ENCODE data around the gene SLC44A5.

SLC44A5 gene

DNA sequence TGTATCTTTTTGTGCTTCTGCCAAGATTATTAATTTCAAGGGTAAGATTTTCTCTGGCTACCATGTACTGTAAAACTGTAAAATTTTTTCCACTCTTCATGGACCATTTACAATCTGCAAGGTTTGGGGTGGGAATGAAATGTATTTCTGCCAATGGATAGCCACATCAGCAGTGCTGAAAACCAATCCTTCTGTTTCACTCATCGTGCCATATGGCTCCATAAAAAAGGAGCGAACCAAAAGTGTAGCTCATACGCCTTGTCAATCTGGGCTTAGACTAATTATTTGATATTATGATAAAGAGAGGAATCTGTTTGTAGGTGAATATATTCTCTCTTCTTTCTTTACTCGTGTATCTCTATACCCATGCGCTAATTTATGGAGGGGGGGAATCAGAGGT, 3.0 kb upstream of the SLC44A5 start:
- no peak overlapping the region for H4K91ac ChIP-seq (ENCODE audit: low read depth, low read length, poor library complexity)
- peak overlapping the region; percentile 96 for H2AFZ ChIP-seq (ENCODE audit: low read length)
- no peak overlapping the region for H3K4me2 ChIP-seq (ENCODE audit: insufficient read depth, low read length, poor library complexity, severe bottlenecking)
- H2BK15ac ChIP-seq (ENCODE audit: low read length) = no peak overlapping the region
- no peaks in the 10 kb centered on the region for H3K36me3 ChIP-seq (replicated peaks in 1 of 2; ENCODE audit: control insufficient read depth in 2 of 2, insufficient read depth in 2 of 2, low read length in 2 of 2)
- H2BK5ac ChIP-seq (ENCODE audit: low read length) = no peak overlapping the region
- no peak for DNase-seq (ENCODE audit: low spot score)
- no peak overlapping the region for H2BK12ac ChIP-seq (ENCODE audit: low read length)
- no peak overlapping the region for H3K9ac ChIP-seq (ENCODE audit: low read depth, low read length, poor library complexity)
- H3K14ac ChIP-seq (ENCODE audit: low read length) = no peak overlapping the region
- no peaks in the 10 kb centered on the region for H3K9me3 ChIP-seq (replicated peaks in 1 of 2; ENCODE audit: control insufficient read depth in 2 of 2, insufficient read depth in 1 of 2, low read depth in 1 of 2, low read length in 2 of 2)
- H3K23ac ChIP-seq (ENCODE audit: low read depth, low read length, poor library complexity) = no peak overlapping the region
- no peak overlapping the region for H3K18ac ChIP-seq (ENCODE audit: low read length)
- H3K27ac ChIP-seq (replicated peaks; ENCODE audit: low read length) = no peak overlapping the region
- no peak overlapping the region for H4K8ac ChIP-seq (ENCODE audit: low read depth, low read length)
- peaks cover 1 to 12% of the 10 kb centered on the region in 2 donors for H3K4me1 ChIP-seq (ENCODE audit: control insufficient read depth in 2 of 2, insufficient read depth in 1 of 2, low read depth in 1 of 2, low read length in 2 of 2)
- no peaks in the 10 kb centered on the region for H3K79me1 ChIP-seq (ENCODE audit: low read depth, low read length)
- H2BK120ac ChIP-seq (ENCODE audit: low read depth, low read length) = no peak overlapping the region
- no peak overlapping the region for H2AK5ac ChIP-seq (ENCODE audit: low read depth, low read length)
- WGBS, 2 donors (ENCODE audit: extremely low coverage in 2 of 2, insufficient read length in 2 of 2, insufficient replicate concordance in 1 of 2) = no CpG with 5 or more reads among the region's 5 CpGs
- peak overlapping the region in 1 of 2 donors; percentile 78 for H3K4me3 ChIP-seq (ENCODE audit: low read length in 2 of 2)
- H3K27me3 ChIP-seq (ENCODE audit: control insufficient read depth in 3 of 3, insufficient read depth in 3 of 3, low read depth in 1 of 3, low read length in 3 of 3) = peaks cover 0 to 16% (median 6%) of the 10 kb centered on the region in 3 experiments
- H3K4ac ChIP-seq (ENCODE audit: low read length) = no peak overlapping the region

GRCh38 chr1:75612976-75613375, 2.1 kb upstream of the SLC44A5 start:
- Histone ChIP-seq H2BK120ac (ENCODE audit: low read depth, low read length) (no peak overlapping the region), H3K4me2 (ENCODE audit: insufficient read depth, low read length, poor library complexity, severe bottlenecking) (no peak overlapping the region), H4K8ac (ENCODE audit: low read depth, low read length) (no peak overlapping the region), H2BK5ac (ENCODE audit: low read length) (no peak overlapping the region), H3K79me1 (ENCODE audit: low read depth, low read length) (no peaks in the 10 kb centered on the region), H3K36me3 (replicated peaks in 1 of 2; ENCODE audit: control insufficient read depth in 2 of 2, insufficient read depth in 2 of 2, low read length in 2 of 2) (no peaks in the 10 kb centered on the region), H3K9ac (ENCODE audit: low read depth, low read length, poor library complexity) (no peak overlapping the region), H2AFZ (ENCODE audit: low read length) (no peak overlapping the region), H3K14ac (ENCODE audit: low read length) (no peak overlapping the region), H2BK15ac (ENCODE audit: low read length) (no peak overlapping the region), H3K4me3 (ENCODE audit: low read length in 2 of 2) (no peak overlapping the region), H3K27me3 (ENCODE audit: control insufficient read depth in 3 of 3, insufficient read depth in 3 of 3, low read depth in 1 of 3, low read length in 3 of 3) (peaks cover 0 to 16% (median 6%) of the 10 kb centered on the region in 3 experiments), H3K27ac (replicated peaks; ENCODE audit: low read length) (no peak overlapping the region), H3K4me1 (ENCODE audit: control insufficient read depth in 2 of 2, insufficient read depth in 1 of 2, low read depth in 1 of 2, low read length in 2 of 2) (peaks cover 1 to 12% of the 10 kb centered on the region in 2 donors), H3K4ac (ENCODE audit: low read length) (no peak overlapping the region), H2AK5ac (ENCODE audit: low read depth, low read length) (no peak overlapping the region), H3K9me3 (replicated peaks in 1 of 2; ENCODE audit: control insufficient read depth in 2 of 2, insufficient read depth in 1 of 2, low read depth in 1 of 2, low read length in 2 of 2) (no peaks in the 10 kb centered on the region), H2BK12ac (ENCODE audit: low read length) (no peak overlapping the region), H3K23ac (ENCODE audit: low read depth, low read length, poor library complexity) (no peak overlapping the region), H3K18ac (ENCODE audit: low read length) (no peak overlapping the region), H4K91ac (ENCODE audit: low read depth, low read length, poor library complexity) (no peak overlapping the region)
- DNase-seq (ENCODE audit: low spot score) = no peak
- WGBS, 2 donors (ENCODE audit: extremely low coverage in 2 of 2, insufficient read length in 2 of 2, insufficient replicate concordance in 1 of 2) = no CpG with 5 or more reads among the region's 3 CpGs

DNA sequence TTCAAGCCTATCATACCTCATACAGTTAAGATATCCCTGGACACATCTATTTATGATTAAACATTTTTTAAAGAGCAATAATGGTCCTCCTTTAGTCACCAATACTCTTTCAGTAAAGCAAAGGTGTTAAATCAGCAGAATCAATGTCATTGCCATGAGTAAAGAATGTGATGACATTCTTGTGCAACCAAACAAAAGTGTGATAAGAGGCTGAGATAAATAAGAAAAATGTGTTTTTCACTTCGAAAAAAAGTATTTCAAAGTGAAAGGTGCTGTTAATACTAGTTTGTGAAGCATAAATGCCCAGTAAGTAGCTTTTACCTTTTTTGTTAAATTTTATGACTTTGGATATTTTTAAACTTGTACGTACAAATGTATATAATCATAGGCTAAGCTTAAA, 8.4 kb downstream of the SLC44A5 start:
- Histone ChIP-seq H3K27me3 (ENCODE audit: control insufficient read depth in 3 of 3, insufficient read depth in 3 of 3, low read depth in 1 of 3, low read length in 3 of 3) (no peaks in the 10 kb centered on the region), H3K79me1 (ENCODE audit: low read depth, low read length) (no peaks in the 10 kb centered on the region), H3K4me2 (ENCODE audit: insufficient read depth, low read length, poor library complexity, severe bottlenecking) (no peak overlapping the region), H2BK12ac (ENCODE audit: low read length) (no peak overlapping the region), H3K14ac (ENCODE audit: low read length) (no peak overlapping the region), H4K8ac (ENCODE audit: low read depth, low read length) (no peak overlapping the region), H2AFZ (ENCODE audit: low read length) (no peak overlapping the region), H3K36me3 (replicated peaks in 1 of 2; ENCODE audit: control insufficient read depth in 2 of 2, insufficient read depth in 2 of 2, low read length in 2 of 2) (no peaks in the 10 kb centered on the region), H2BK5ac (ENCODE audit: low read length) (no peak overlapping the region), H3K4me1 (ENCODE audit: control insufficient read depth in 2 of 2, insufficient read depth in 1 of 2, low read depth in 1 of 2, low read length in 2 of 2) (no peaks in the 10 kb centered on the region), H2AK5ac (ENCODE audit: low read depth, low read length) (no peak overlapping the region), H3K23ac (ENCODE audit: low read depth, low read length, poor library complexity) (no peak overlapping the region), H2BK120ac (ENCODE audit: low read depth, low read length) (no peak overlapping the region), H2BK15ac (ENCODE audit: low read length) (no peak overlapping the region), H3K4ac (ENCODE audit: low read length) (no peak overlapping the region), H3K4me3 (ENCODE audit: low read length in 2 of 2) (no peak overlapping the region), H4K91ac (ENCODE audit: low read depth, low read length, poor library complexity) (no peak overlapping the region), H3K9ac (ENCODE audit: low read depth, low read length, poor library complexity) (no peak overlapping the region), H3K9me3 (replicated peaks in 1 of 2; ENCODE audit: control insufficient read depth in 2 of 2, insufficient read depth in 1 of 2, low read depth in 1 of 2, low read length in 2 of 2) (peaks cover 0 to 4% of the 10 kb centered on the region in 2 donors), H3K18ac (ENCODE audit: low read length) (no peak overlapping the region), H3K27ac (replicated peaks; ENCODE audit: low read length) (no peak overlapping the region)
- WGBS, 2 donors (ENCODE audit: extremely low coverage in 2 of 2, insufficient read length in 2 of 2, insufficient replicate concordance in 1 of 2) = no CpG with 5 or more reads among the region's 2 CpGs
- DNase-seq (ENCODE audit: low spot score) = no peak

GRCh38 chr1:75600781-75601180, 10.1 kb downstream of the SLC44A5 start:
- H3K14ac ChIP-seq (ENCODE audit: low read length) = no peak overlapping the region
- no peak overlapping the region for H3K4me3 ChIP-seq (ENCODE audit: low read length in 2 of 2)
- H2BK5ac ChIP-seq (ENCODE audit: low read length) = no peak overlapping the region
- no peak overlapping the region for H3K4ac ChIP-seq (ENCODE audit: low read length)
- no peak overlapping the region for H2BK12ac ChIP-seq (ENCODE audit: low read length)
- H2AFZ ChIP-seq (ENCODE audit: low read length) = no peak overlapping the region
- H3K4me2 ChIP-seq (ENCODE audit: insufficient read depth, low read length, poor library complexity, severe bottlenecking) = no peak overlapping the region
- DNase-seq (ENCODE audit: low spot score) = no peak
- no peak overlapping the region for H4K8ac ChIP-seq (ENCODE audit: low read depth, low read length)
- no peak overlapping the region for H3K9ac ChIP-seq (ENCODE audit: low read depth, low read length, poor library complexity)
- no peak overlapping the region for H3K27ac ChIP-seq (replicated peaks; ENCODE audit: low read length)
- no peaks in the 10 kb centered on the region for H3K36me3 ChIP-seq (replicated peaks in 1 of 2; ENCODE audit: control insufficient read depth in 2 of 2, insufficient read depth in 2 of 2, low read length in 2 of 2)
- no peak overlapping the region for H2BK15ac ChIP-seq (ENCODE audit: low read length)
- no peak overlapping the region for H3K18ac ChIP-seq (ENCODE audit: low read length)
- H2AK5ac ChIP-seq (ENCODE audit: low read depth, low read length) = no peak overlapping the region
- peaks cover 0 to 4% of the 10 kb centered on the region in 2 donors for H3K9me3 ChIP-seq (replicated peaks in 1 of 2; ENCODE audit: control insufficient read depth in 2 of 2, insufficient read depth in 1 of 2, low read depth in 1 of 2, low read length in 2 of 2)
- H3K4me1 ChIP-seq (ENCODE audit: control insufficient read depth in 2 of 2, insufficient read depth in 1 of 2, low read depth in 1 of 2, low read length in 2 of 2) = no peaks in the 10 kb centered on the region
- no peak overlapping the region for H2BK120ac ChIP-seq (ENCODE audit: low read depth, low read length)
- no peaks in the 10 kb centered on the region for H3K79me1 ChIP-seq (ENCODE audit: low read depth, low read length)
- H3K23ac ChIP-seq (ENCODE audit: low read depth, low read length, poor library complexity) = no peak overlapping the region
- H4K91ac ChIP-seq (ENCODE audit: low read depth, low read length, poor library complexity) = no peak overlapping the region
- WGBS, 2 donors (ENCODE audit: extremely low coverage in 2 of 2, insufficient read length in 2 of 2, insufficient replicate concordance in 1 of 2) = no CpG with 5 or more reads among the region's 1 CpG
- no peaks in the 10 kb centered on the region for H3K27me3 ChIP-seq (ENCODE audit: control insufficient read depth in 3 of 3, insufficient read depth in 3 of 3, low read depth in 1 of 3, low read length in 3 of 3)
